Spleen (tissue), 7 donors: Measurements from ENCODE around the gene CCDC152.

Experiments
- CTCF ChIP-seq, 11 experiments: fragments of 200-600 bp in 7 of 11; fragments of 450-650 bp in 4 of 11; sonication (generic) in 4 of 11; IDR thresholded peaks in 8 of 11; conservative IDR thresholded peaks in 3 of 11; 1 replicate in 7 of 11; 2 replicates in 4 of 11; pipeline versions ENCODE4 v1.4.0 to v1.8.0; 2016 to 2021; ENCODE audit warnings: antibody characterized with exemption in 11 of 11, inconsistent platforms in 4 of 11, mild to moderate bottlenecking in 1 of 11
- POLR2A ChIP-seq, 3 donors: fragments of 450-650 bp; IDR thresholded peaks; one replicate each; pipeline ENCODE4 v1.5.1; 2017; ENCODE audit warnings: antibody characterized with exemption in 3 of 3, mild to moderate bottlenecking in 1 of 3
- donor health status: DM: no; HTN: no; CAD: no; lungs with moderate emphysema.
- donor health status: DM: no; HTN: no; CAD: no.
- donor health status: DM: no; HTN: no; CAD: no.

GRCh38 chr5:42840842-42841567, 84.4 kb downstream of the CCDC152 start:
- TF ChIP-seq CTCF (IDR thresholded peaks at IDR 0.05 in 8 of 11, conservative IDR thresholded peaks at IDR 0.05 in 3 of 11) (no peak), POLR2A (IDR thresholded peaks at IDR 0.05) (no peak)
